AG08395 (cell line): Measurements from ENCODE around the gene SLC25A13.

ENCODE experiments used
- DNase-seq: peaks from one replicate; pipeline ENCODE4 v3.0.0; 2012; ENCODE audit warnings: mixed read lengths, low spot score

SLC25A13 gene

GRCh38 chr7:96152706-96153105 lies 169.2 kb downstream of the SLC25A13 start:
- no peak for DNase-seq

GRCh38 chr7:96151889-96152288 lies 170.0 kb downstream of the SLC25A13 start:
- DNase-seq: no peak

- no peak for DNase-seq
Measured at GRCh38 chr7:96144260-96144526, 177.7 kb downstream of the SLC25A13 start.

GRCh38 chr7:96143495-96144259 lies 178.2 kb downstream of the SLC25A13 start:
- DNase-seq: no peak

GRCh38 chr7:96136600-96137239 lies 185.2 kb downstream of the SLC25A13 start:
- no peak for DNase-seq

GRCh38 chr7:96135241-96135640 lies 186.7 kb downstream of the SLC25A13 start:
- DNase-seq: no peak

GRCh38 chr7:96131525-96131924 lies 190.4 kb downstream of the SLC25A13 start:
- DNase-seq: no peak

- no peak for DNase-seq
Measured at GRCh38 chr7:96127746-96128145, 194.2 kb downstream of the SLC25A13 start.

- no peak for DNase-seq
Measured at GRCh38 chr7:96126382-96126781, 195.5 kb downstream of the SLC25A13 start.

GRCh38 chr7:96122746-96123145 lies 199.2 kb downstream of the SLC25A13 start:
- DNase-seq: no peak

- no peak for DNase-seq
Measured at GRCh38 chr7:96121752-96122151, 200.1 kb downstream of the SLC25A13 start.

GRCh38 chr7:96120445-96121225 lies 201.3 kb downstream of the SLC25A13 start:
- DNase-seq: peak; percentile 24

GRCh38 chr7:96118449-96119001 lies 203.4 kb downstream of the SLC25A13 start:
- DNase-seq: no peak

GRCh38 chr7:96116173-96116572 lies 205.7 kb downstream of the SLC25A13 start:
- DNase-seq: no peak

- DNase-seq: no peak
Measured at GRCh38 chr7:96114190-96114589, 207.7 kb downstream of the SLC25A13 start.

GRCh38 chr7:96111405-96111804 lies 210.5 kb downstream of the SLC25A13 start:
- no peak for DNase-seq

GRCh38 chr7:96104984-96105383 lies 216.9 kb downstream of the SLC25A13 start:
- DNase-seq: no peak

- DNase-seq: no peak
Measured at GRCh38 chr7:96102096-96102811, 219.6 kb downstream of the SLC25A13 start.

GRCh38 chr7:96100737-96101136 lies 221.2 kb downstream of the SLC25A13 start:
- no peak for DNase-seq

- peak; percentile 33 for DNase-seq
Measured at GRCh38 chr7:96097835-96098234, 224.1 kb downstream of the SLC25A13 start.

GRCh38 chr7:96093435-96093834 lies 228.5 kb downstream of the SLC25A13 start:
- peak; percentile 74 for DNase-seq

GRCh38 chr7:96090756-96091155 lies 231.1 kb downstream of the SLC25A13 start:
- no peak for DNase-seq
